Measurements from ENCODE around the gene C2CD2.
A peak's percentile ranks its signal among the peaks of the same experiment; 100 is the strongest.

C2CD2 gene

GRCh38 chr21:41890355-41890754, 63.5 kb downstream of the C2CD2 start:
- no peak for DNase-seq (ENCODE audit: low read depth in 1 of 2, low spot score in 1 of 2)

GRCh38 chr21:41888749-41889376, 65.0 kb downstream of the C2CD2 start:
- no peak for DNase-seq (ENCODE audit: low read depth in 1 of 2, low spot score in 1 of 2)

- no peak for DNase-seq (ENCODE audit: low read depth in 1 of 2, low spot score in 1 of 2)
These were observed 66.2 kb downstream of the C2CD2 start for GRCh38 chr21:41887667-41888066.

- no peak for DNase-seq (ENCODE audit: low read depth in 1 of 2, low spot score in 1 of 2)
These were observed 67.5 kb downstream of the C2CD2 start for GRCh38 chr21:41886328-41886727.

GRCh38 chr21:41885341-41886024, 68.3 kb downstream of the C2CD2 start:
- no peak for DNase-seq (ENCODE audit: low read depth in 1 of 2, low spot score in 1 of 2)

GRCh38 chr21:41884501-41885030, 69.3 kb downstream of the C2CD2 start:
- DNase-seq (ENCODE audit: low read depth in 1 of 2, low spot score in 1 of 2) = no peak

- DNase-seq (ENCODE audit: low read depth in 1 of 2, low spot score in 1 of 2) = no peak
These were observed 70.2 kb downstream of the C2CD2 start for GRCh38 chr21:41883582-41883981.

- DNase-seq (ENCODE audit: low read depth in 1 of 2, low spot score in 1 of 2) = no peak
These were observed 72.8 kb downstream of the C2CD2 start for GRCh38 chr21:41881051-41881450.

GRCh38 chr21:41880153-41880552, 73.7 kb downstream of the C2CD2 start:
- no peak for DNase-seq (ENCODE audit: low read depth in 1 of 2, low spot score in 1 of 2)

- peak; percentile 77 to 79 for DNase-seq (ENCODE audit: low read depth in 1 of 2, low spot score in 1 of 2)
These were observed 74.4 kb downstream of the C2CD2 start, which contains the start of gene PRDM15 for GRCh38 chr21:41879190-41879998. Gene PRDM15 (minus strand): TSS chr21:41879344. CDS start chr21:41860363, 18,981 bp downstream.

GRCh38 chr21:41878831-41879189, 75.0 kb downstream of the C2CD2 start:
- peak; percentile 54 to 70 for DNase-seq (ENCODE audit: low read depth in 1 of 2, low spot score in 1 of 2)

GRCh38 chr21:41877901-41878830, 75.7 kb downstream of the C2CD2 start:
- DNase-seq (ENCODE audit: low read depth in 1 of 2, low spot score in 1 of 2) = peak in 1 of 2 donors; percentile 25

- DNase-seq (ENCODE audit: low read depth in 1 of 2, low spot score in 1 of 2) = no peak
These were observed 76.7 kb downstream of the C2CD2 start for GRCh38 chr21:41876928-41877652.

- DNase-seq (ENCODE audit: low read depth in 1 of 2, low spot score in 1 of 2) = no peak
These were observed 77.4 kb downstream of the C2CD2 start for GRCh38 chr21:41876396-41876795.

- no peak for DNase-seq (ENCODE audit: low read depth in 1 of 2, low spot score in 1 of 2)
These were observed 78.7 kb downstream of the C2CD2 start for GRCh38 chr21:41875086-41875485.

GRCh38 chr21:41874611-41875010, 79.2 kb downstream of the C2CD2 start:
- no peak for DNase-seq (ENCODE audit: low read depth in 1 of 2, low spot score in 1 of 2)

GRCh38 chr21:41873426-41873825, 80.4 kb downstream of the C2CD2 start:
- DNase-seq (ENCODE audit: low read depth in 1 of 2, low spot score in 1 of 2) = no peak

- DNase-seq (ENCODE audit: low read depth in 1 of 2, low spot score in 1 of 2) = no peak
These were observed 80.8 kb downstream of the C2CD2 start for GRCh38 chr21:41873005-41873404.

GRCh38 chr21:41871293-41872030, 82.4 kb downstream of the C2CD2 start:
- no peak for DNase-seq (ENCODE audit: low read depth in 1 of 2, low spot score in 1 of 2)
